GM21367 (cell line): ENCODE data around the gene PDCD2L.
"Not testable (repeated sequence)": the region's sequence is repeated elsewhere in the genome, so short reads cannot be mapped to it uniquely, and the experiment has no call there.

Experiments
- ATAC-seq: cut with Tn5 transposase; IDR thresholded peaks from one replicate; pipeline ENCODE4 v1.9.1; 2021; ENCODE audit not compliant: unreplicated experiment

The PDCD2L gene

GRCh38 chr19:34461375-34462100, 57.3 kb downstream of the PDCD2L start:
- no peak for ATAC-seq

GRCh38 chr19:34464785-34465184, 60.6 kb downstream of the PDCD2L start:
- ATAC-seq = not testable (repeated sequence)

- ATAC-seq = no peak
These were observed 64.2 kb downstream of the PDCD2L start for GRCh38 chr19:34468409-34468808.

- ATAC-seq = not testable (repeated sequence)
These were observed 64.8 kb downstream of the PDCD2L start for GRCh38 chr19:34469026-34469425.

GRCh38 chr19:34471906-34472700, 67.9 kb downstream of the PDCD2L start:
- ATAC-seq = no peak

- ATAC-seq = no peak
These were observed 70.2 kb downstream of the PDCD2L start for GRCh38 chr19:34474233-34474989.

- ATAC-seq = no peak
These were observed 71.1 kb downstream of the PDCD2L start for GRCh38 chr19:34475026-34475974.
